H9 (cell line): ENCODE data around the gene SF3A2. TPM values are rescaled to one million over a fixed set of nuclear protein-coding genes. Genes with fewer than 3 reads are reported as not detected.

Source experiments
- DNase-seq: peaks from one replicate; pipeline ENCODE4 v3.0.0-alpha.2; 2017
- H2AFZ ChIP-seq: one replicate; pipeline ENCODE4 v1.6.1; 2013; ENCODE audit warnings: mild to moderate bottlenecking, low read length, control low read depth, moderate library complexity
- H2AK5ac ChIP-seq: 2 replicates; pipeline ENCODE4 v1.6.1; 2013; ENCODE audit warnings: low read length, control low read depth, mixed read lengths; ENCODE audit not compliant: insufficient read length
- H2BK120ac ChIP-seq: one replicate; pipeline ENCODE4 v1.6.1; 2013; ENCODE audit warnings: low read depth, mild to moderate bottlenecking, low read length, control low read depth, inconsistent platforms; ENCODE audit not compliant: poor library complexity, severe bottlenecking
- H2BK12ac ChIP-seq: 2 replicates; pipeline ENCODE4 v1.6.1; 2013; ENCODE audit warnings: low read length, control low read depth, mixed read lengths, low read depth; ENCODE audit not compliant: insufficient read length
- H2BK15ac ChIP-seq: 2 replicates; pipeline ENCODE4 v1.6.1; 2013; ENCODE audit warnings: low read depth, low read length, control low read depth
- H2BK20ac ChIP-seq: one replicate; pipeline ENCODE4 v1.6.1; 2013; ENCODE audit warnings: low read depth, mild to moderate bottlenecking, low read length, control low read depth, inconsistent platforms; ENCODE audit not compliant: poor library complexity, severe bottlenecking
- H2BK5ac ChIP-seq: 2 replicates; pipeline ENCODE4 v1.6.1; 2013; ENCODE audit warnings: low read length, control low read depth, mixed read lengths; ENCODE audit not compliant: insufficient read length
- H3K14ac ChIP-seq: 2 replicates; pipeline ENCODE4 v1.6.1; 2013; ENCODE audit warnings: low read length, control low read depth; ENCODE audit not compliant: insufficient read depth
- H3K18ac ChIP-seq: 2 replicates; pipeline ENCODE4 v1.6.1; 2013; ENCODE audit warnings: low read depth, mild to moderate bottlenecking, mixed read lengths, low read length, control low read depth; ENCODE audit not compliant: insufficient read length
- H3K23ac ChIP-seq: 2 replicates; pipeline ENCODE4 v1.6.1; 2013; ENCODE audit warnings: low read length, control low read depth, mixed read lengths, low read depth; ENCODE audit not compliant: insufficient read length
- H3K23me2 ChIP-seq: 2 replicates; pipeline ENCODE4 v1.6.1; 2013; ENCODE audit warnings: low read depth, mild to moderate bottlenecking, mixed read lengths, low read length, control low read depth; ENCODE audit not compliant: insufficient read length, poor library complexity, severe bottlenecking
- H3K27ac ChIP-seq: 2 replicates; pipeline ENCODE4 v1.5.1; 2013; ENCODE audit warnings: low read length, control low read depth, mixed read lengths, low read depth; ENCODE audit not compliant: insufficient read length
- H3K27me3 ChIP-seq: 2 replicates; pipeline ENCODE4 v1.6.1; 2013; ENCODE audit warnings: low read length, control low read depth, inconsistent platforms; ENCODE audit not compliant: insufficient read depth
- H3K4ac ChIP-seq: 2 replicates; pipeline ENCODE4 v1.6.1; 2013; ENCODE audit warnings: low read depth, mild to moderate bottlenecking, control low read depth, inconsistent platforms, low read length, moderate library complexity
- H3K4me1 ChIP-seq: 2 replicates; pipeline ENCODE4 v1.6.1; 2013; ENCODE audit warnings: low read length, control low read depth, inconsistent platforms; ENCODE audit not compliant: insufficient read depth
- H3K4me2 ChIP-seq: 2 replicates; pipeline ENCODE4 v1.6.1; 2013; ENCODE audit warnings: low read length, control low read depth, mixed read lengths; ENCODE audit not compliant: insufficient read length, insufficient read depth
- H3K56ac ChIP-seq: 2 replicates; pipeline ENCODE4 v1.6.1; 2013; ENCODE audit warnings: low read depth, mild to moderate bottlenecking, mixed read lengths, low read length, control low read depth; ENCODE audit not compliant: insufficient read length
- H3K79me1 ChIP-seq: 2 replicates; pipeline ENCODE4 v1.6.1; 2013; ENCODE audit warnings: low read depth, mild to moderate bottlenecking, moderate library complexity, low read length, control low read depth, inconsistent platforms; ENCODE audit not compliant: insufficient read depth, poor library complexity, severe bottlenecking
- H3K79me2 ChIP-seq: 2 replicates; pipeline ENCODE4 v1.6.1; 2013; ENCODE audit warnings: low read length, control low read depth, inconsistent platforms; ENCODE audit not compliant: insufficient read depth
- H3K9ac ChIP-seq: 2 replicates; pipeline ENCODE4 v1.6.1; 2013; ENCODE audit warnings: low read length, control low read depth, mixed read lengths; ENCODE audit not compliant: insufficient read length; ENCODE audit errors: extremely low read depth
- H3K9me3 ChIP-seq: one replicate; pipeline ENCODE4 v1.6.1; 2013; ENCODE audit warnings: low read depth, low read length, inconsistent platforms; ENCODE audit not compliant: control insufficient read depth
- H3T11ph ChIP-seq: one replicate; pipeline ENCODE4 v1.6.1; 2013; ENCODE audit warnings: mild to moderate bottlenecking, low read length, control low read depth, inconsistent platforms
- H4K20me1 ChIP-seq: one replicate; pipeline ENCODE4 v1.6.1; 2013; ENCODE audit not compliant: control insufficient read depth, insufficient read length, insufficient read depth
- H4K5ac ChIP-seq: 2 replicates; pipeline ENCODE4 v1.6.1; 2013; ENCODE audit warnings: low read depth, mild to moderate bottlenecking, mixed read lengths, low read length, control low read depth; ENCODE audit not compliant: insufficient read length
- H4K8ac ChIP-seq: replicated peaks from 2 replicates; pipeline ENCODE4 v1.6.1; 2013; ENCODE audit warnings: low read length, control low read depth, mixed read lengths, low read depth; ENCODE audit not compliant: insufficient read length
- H4K91ac ChIP-seq: 2 replicates; pipeline ENCODE4 v1.6.1; 2013; ENCODE audit warnings: low read depth, mild to moderate bottlenecking, moderate library complexity, mixed read lengths, low read length, control low read depth; ENCODE audit not compliant: insufficient read length
- H3K27ac Mint-ChIP-seq, 3 experiments: 2 replicates in 2 of 3; 3 replicates in 1 of 3; pipeline ENCODE4 v1.8.0; 2020 to 2021; ENCODE audit warnings: mixed read lengths in 3 of 3, mild to moderate bottlenecking in 1 of 3, moderate library complexity in 1 of 3
- H3K27me3 Mint-ChIP-seq: 2 replicates; pipeline ENCODE4 v1.8.0; 2021; ENCODE audit warnings: low read depth, mild to moderate bottlenecking, moderate library complexity, mixed read lengths
- H3K36me3 Mint-ChIP-seq, 3 experiments: 2 replicates in 2 of 3; 3 replicates in 1 of 3; pipeline ENCODE4 v1.8.0; 2020 to 2021; ENCODE audit warnings: low read depth in 3 of 3, mixed read lengths in 3 of 3; ENCODE audit not compliant: insufficient read depth in 1 of 3
- H3K4me1 Mint-ChIP-seq, 2 experiments: 2 replicates each; pipeline ENCODE4 v1.8.0; 2020; ENCODE audit warnings: mixed read lengths in 2 of 2
- H3K4me3 Mint-ChIP-seq, 2 experiments: 2 replicates in 1 of 2; 3 replicates in 1 of 2; pipeline ENCODE4 v1.8.0; 2020 to 2021; ENCODE audit warnings: mild to moderate bottlenecking in 2 of 2, mixed read lengths in 2 of 2, moderate library complexity in 1 of 2
- H3K9me3 Mint-ChIP-seq, 2 experiments: 2 replicates in 1 of 2; 3 replicates in 1 of 2; pipeline ENCODE4 v1.8.0; 2020; ENCODE audit warnings: mild to moderate bottlenecking in 2 of 2, mixed read lengths in 2 of 2, moderate library complexity in 1 of 2
- CTCF ChIP-seq: fragments of 200-600 bp; sonication (generic); conservative IDR thresholded peaks from 3 replicates; pipeline ENCODE4 v1.8.0; 2021; ENCODE audit warnings: antibody characterized with exemption, mild to moderate bottlenecking
- WGBS: extraction: QIAGEN DNeasy Blood & Tissue Kit; methylation state at CpG from one replicate; pipeline ENCODE4 v1.1.7; 2013; ENCODE audit warnings: missing lambda C conversion rate, low lambda C conversion rate, mixed read lengths; ENCODE audit not compliant: insufficient read length; ENCODE audit errors: extremely low coverage; 5-methylcytosine and 5-hydroxymethylcytosine counted together
- total RNA-seq: library from RNA; stranded (reverse); gene quantifications from 2 replicates; pipeline ENCODE4 v1.2.1, GENCODE V29; 2021

Gene SF3A2
- total RNA-seq, 1 experiment from 2014 or later, result 166 TPM

GRCh38 chr19:2202366-2202765 lies 34.3 kb upstream of the SF3A2 start:
- no peak overlapping the region for H2BK5ac ChIP-seq
- H2BK120ac ChIP-seq, result no peak overlapping the region
- peaks cover 2% of the 10 kb centered on the region for H4K20me1 ChIP-seq
- no peak overlapping the region for H3K23ac ChIP-seq
- peaks cover 2% of the 10 kb centered on the region; the same call in 1 of the 2 replicates for H3K79me2 ChIP-seq
- no peaks in the 10 kb centered on the region for H3K79me1 ChIP-seq
- H2AK5ac ChIP-seq, result no peak overlapping the region
- no peak overlapping the region for H2BK12ac ChIP-seq
- no CpG with 5 or more reads among the region's 15 CpGs for WGBS
- no peak overlapping the region for H3K4me3 Mint-ChIP-seq
- peaks cover 0 to 8% of the 10 kb centered on the region in 2 experiments; a peak in 1 of 5 replicates for H3K9me3 Mint-ChIP-seq
- peaks cover 16 to 33% (median 31%) of the 10 kb centered on the region in 3 experiments for H3K36me3 Mint-ChIP-seq
- no peak overlapping the region for H3T11ph ChIP-seq
- no peak overlapping the region for H3K4me2 ChIP-seq
- H3K9me3 ChIP-seq, result no peaks in the 10 kb centered on the region
- H2BK15ac ChIP-seq, result no peak overlapping the region
- H2AFZ ChIP-seq, result no peak overlapping the region
- no peak overlapping the region for H2BK20ac ChIP-seq
- H3K27ac Mint-ChIP-seq, result peak overlapping the region in 2 of 3 experiments; percentile 82 to 91; a peak in 4 of 7 replicates
- no peaks in the 10 kb centered on the region; the same call in 1 of the 2 replicates for H3K27me3 Mint-ChIP-seq
- H3K4ac ChIP-seq, result no peak overlapping the region; the same call in 1 of the 2 replicates
- H3K14ac ChIP-seq, result no peak overlapping the region
- no peak overlapping the region for H3K18ac ChIP-seq
- H4K91ac ChIP-seq, result no peak overlapping the region
- H3K27ac ChIP-seq, result no peak overlapping the region
- DNase-seq, result no peak
- H3K4me1 ChIP-seq, result no peaks in the 10 kb centered on the region
- H3K9ac ChIP-seq, result no peak overlapping the region
- no peaks in the 10 kb centered on the region for H3K23me2 ChIP-seq
- peaks cover 3 to 6% of the 10 kb centered on the region in 2 experiments; a peak in 3 of 4 replicates for H3K4me1 Mint-ChIP-seq
- no peak overlapping the region for H4K5ac ChIP-seq
- no peak overlapping the region for H3K56ac ChIP-seq
- H3K27me3 ChIP-seq, result no peaks in the 10 kb centered on the region
- no peak overlapping the region for H4K8ac ChIP-seq
- no peak for TF ChIP-seq CTCF
